Epithelial cell of proximal tubule (primary cell): ENCODE data around the gene TMEM52B. TPM values are rescaled to one million over a fixed set of nuclear protein-coding genes. Genes with fewer than 3 reads are reported as not detected.
"Not testable (repeated sequence)": the region's sequence is repeated elsewhere in the genome, so short reads cannot be mapped to it uniquely, and the experiment has no call there.

Experiments used
- DNase-seq: peaks from one replicate; pipeline ENCODE4 v3.0.0-alpha.2; 2011; ENCODE audit warnings: low read depth
- H3K4me3 ChIP-seq: 2 replicates; pipeline ENCODE4 v1.5.1; 2011; ENCODE audit warnings: low read depth, mild to moderate bottlenecking, low read length
- CTCF ChIP-seq: conservative IDR thresholded peaks from 2 replicates; pipeline ENCODE4 v1.5.1; 2012; ENCODE audit warnings: low read depth, mild to moderate bottlenecking, low read length
- total RNA-seq: library from RNA; depleted of rRNA; stranded (reverse); fragments of >200 nt; gene quantifications from 2 replicates; pipeline ENCODE4 v1.2.3, GENCODE V29; 2015

Gene TMEM52B
- total RNA-seq, 1 donor from 2014 or later = not detected

GRCh38 chr12:10215436-10215835 lies 36.6 kb downstream of the TMEM52B start:
- no peak for TF ChIP-seq CTCF
- peak overlapping the region; percentile 84 for H3K4me3 ChIP-seq
- DNase-seq = no peak

- not testable (repeated sequence) for DNase-seq, H3K4me3 ChIP-seq
These were observed 37.1 kb downstream of the TMEM52B start for GRCh38 chr12:10215946-10216345.

- no peak for TF ChIP-seq CTCF
These were observed 39.2 kb downstream of the TMEM52B start for GRCh38 chr12:10218021-10218420.

GRCh38 chr12:10220398-10221077 lies 41.7 kb downstream of the TMEM52B start:
- DNase-seq = no peak
- TF ChIP-seq CTCF = no peak

More at GRCh38 chr12:10218021-10218420, 39.2 kb downstream of the TMEM52B start:
- H3K4me3 ChIP-seq = no peak overlapping the region
- no peak for DNase-seq

DNA sequence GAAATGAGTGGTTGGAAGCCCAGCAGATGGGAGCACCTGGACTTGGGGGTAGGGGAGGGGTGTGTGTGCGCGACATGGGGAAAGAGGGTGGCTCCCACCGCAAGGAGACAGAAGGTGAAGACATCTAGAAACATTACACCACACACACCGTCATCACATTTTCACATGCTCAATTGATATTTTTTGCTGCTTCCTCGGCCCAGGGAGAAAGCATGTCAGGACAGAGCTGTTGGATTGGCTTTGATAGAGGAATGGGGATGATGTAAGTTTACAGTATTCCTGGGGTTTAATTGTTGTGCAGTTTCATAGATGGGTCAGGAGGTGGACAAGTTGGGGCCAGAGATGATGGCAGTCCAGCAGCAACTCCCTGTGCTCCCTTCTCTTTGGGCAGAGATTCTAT lies 43.0 kb downstream of the TMEM52B start:
- no peak for DNase-seq
- H3K4me3 ChIP-seq = no peak overlapping the region
- no peak for TF ChIP-seq CTCF

More at GRCh38 chr12:10220398-10221077, 41.7 kb downstream of the TMEM52B start:
- no peak overlapping the region for H3K4me3 ChIP-seq

DNA sequence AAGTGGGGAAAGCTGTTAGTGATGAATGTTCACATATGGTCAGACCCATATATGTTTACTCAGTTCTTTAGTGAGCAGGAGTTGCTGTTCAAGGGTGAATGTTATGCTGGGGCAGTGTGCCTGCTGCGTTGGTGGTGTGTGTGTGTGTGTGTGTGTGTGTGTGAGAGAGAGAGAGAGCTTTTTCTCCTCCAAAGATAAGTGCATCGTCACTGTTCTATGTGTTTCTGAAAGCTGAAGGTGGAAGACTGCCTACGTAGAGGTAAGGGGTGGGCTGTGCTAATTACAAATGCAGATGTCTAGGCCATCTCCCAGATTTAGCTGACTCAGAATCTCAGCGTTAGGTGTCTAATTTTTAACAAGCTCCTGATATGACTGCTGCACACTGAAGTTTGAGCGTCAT lies 44.4 kb downstream of the TMEM52B start:
- no peak for TF ChIP-seq CTCF
- H3K4me3 ChIP-seq = no peak overlapping the region
- DNase-seq = no peak

DNA sequence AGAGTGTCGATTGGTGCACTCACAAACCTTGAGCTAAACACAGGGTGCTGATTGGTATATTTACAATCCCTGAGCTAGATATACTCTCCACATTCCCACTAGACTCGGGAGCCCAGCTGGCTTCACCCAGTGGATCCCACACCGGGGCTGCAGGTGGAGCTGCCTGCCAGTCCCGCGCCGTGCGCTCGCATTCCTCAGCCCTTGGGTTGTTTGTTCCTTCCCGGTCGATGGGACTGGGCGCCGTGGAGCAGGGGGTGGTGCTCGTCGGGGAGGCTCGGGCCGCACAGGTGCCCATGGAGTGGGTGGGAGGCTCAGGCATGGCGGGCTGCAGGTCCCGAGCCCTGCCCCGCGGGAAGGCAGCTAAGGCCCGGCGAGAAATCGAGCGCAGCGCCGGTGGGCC lies 46.6 kb downstream of the TMEM52B start:
- not testable (repeated sequence) for DNase-seq, H3K4me3 ChIP-seq

DNA sequence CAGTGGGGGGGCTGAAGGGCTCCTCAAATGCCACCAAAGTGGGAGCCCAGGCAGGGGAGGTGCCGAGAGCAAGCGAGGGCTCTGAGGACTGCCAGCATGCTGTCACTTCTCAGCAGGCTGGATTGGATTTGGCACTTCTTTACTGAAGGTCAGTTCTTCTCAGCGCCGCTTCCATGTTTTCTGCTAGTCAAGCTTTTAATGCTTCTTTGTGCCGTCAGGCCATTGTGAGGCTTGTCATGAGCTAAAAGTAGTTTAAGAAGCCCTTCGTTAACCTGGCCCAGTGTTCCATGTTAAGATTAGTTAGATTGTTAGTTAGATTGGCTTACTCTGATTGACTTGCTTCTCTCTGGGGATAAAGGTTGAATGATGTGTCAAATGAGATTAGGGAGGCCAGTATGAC lies 47.3 kb downstream of the TMEM52B start:
- no peak for DNase-seq
- no peak overlapping the region for H3K4me3 ChIP-seq
- TF ChIP-seq CTCF = no peak
